Right forelimb (tissue), 1 donor: Measurements from ENCODE around the gene ZNF628.
A peak's percentile ranks its signal among the peaks of the same experiment; 100 is the strongest.

Source experiments
- DNase-seq: peaks from one replicate; pipeline ENCODE4 v3.0.0-alpha.2; 2018

The ZNF628 gene

GRCh38 chr19:55466241-55466614 is 10.2 kb upstream of the ZNF628 start:
- DNase-seq = no peak

- DNase-seq = peak; percentile 82
These were observed 9.0 kb upstream of the ZNF628 start for GRCh38 chr19:55467236-55468053.

GRCh38 chr19:55468054-55468393 is 8.4 kb upstream of the ZNF628 start:
- no peak for DNase-seq

- DNase-seq = no peak
These were observed 5.2 kb upstream of the ZNF628 start for GRCh38 chr19:55471266-55471665.

- DNase-seq = no peak
These were observed 4.0 kb upstream of the ZNF628 start for GRCh38 chr19:55472463-55472862.

- DNase-seq = no peak
These were observed 3.0 kb upstream of the ZNF628 start for GRCh38 chr19:55473225-55474012.

GRCh38 chr19:55474269-55475265 is 1.9 kb upstream of the ZNF628 start:
- no peak for DNase-seq

- DNase-seq = no peak
These were observed 1.5 kb downstream of the ZNF628 start for GRCh38 chr19:55477905-55478304.

- no peak for DNase-seq
These were observed 1.9 kb downstream of the ZNF628 start for GRCh38 chr19:55478364-55478763.

GRCh38 chr19:55479045-55479444 is 2.6 kb downstream of the ZNF628 start:
- DNase-seq = no peak

- no peak for DNase-seq
These were observed 3.2 kb downstream of the ZNF628 start for GRCh38 chr19:55479451-55480230.

GRCh38 chr19:55481148-55481793 is 4.9 kb downstream of the ZNF628 start:
- no peak for DNase-seq

GRCh38 chr19:55481794-55482155 is 5.4 kb downstream of the ZNF628 start:
- DNase-seq = no peak

GRCh38 chr19:55482156-55482961 is 5.9 kb downstream of the ZNF628 start:
- no peak for DNase-seq

- no peak for DNase-seq
These were observed 6.7 kb downstream of the ZNF628 start for GRCh38 chr19:55482967-55483705.

- DNase-seq = no peak
These were observed 7.5 kb downstream of the ZNF628 start for GRCh38 chr19:55483706-55484592.

GRCh38 chr19:55484593-55485438 is 8.4 kb downstream of the ZNF628 start, which contains the start of gene NAT14:
Gene NAT14, plus strand, starts transcription at chr19:55485188. Its CDS starts 521 bp downstream, at chr19:55485709.
- DNase-seq = peak; percentile 89

GRCh38 chr19:55485439-55486011 is 9.1 kb downstream of the ZNF628 start:
- DNase-seq = no peak
